ENCODE results near the gene SDHA.
A peak's percentile ranks its signal among the peaks of the same experiment; 100 is the strongest.

Gene SDHA

DNA sequence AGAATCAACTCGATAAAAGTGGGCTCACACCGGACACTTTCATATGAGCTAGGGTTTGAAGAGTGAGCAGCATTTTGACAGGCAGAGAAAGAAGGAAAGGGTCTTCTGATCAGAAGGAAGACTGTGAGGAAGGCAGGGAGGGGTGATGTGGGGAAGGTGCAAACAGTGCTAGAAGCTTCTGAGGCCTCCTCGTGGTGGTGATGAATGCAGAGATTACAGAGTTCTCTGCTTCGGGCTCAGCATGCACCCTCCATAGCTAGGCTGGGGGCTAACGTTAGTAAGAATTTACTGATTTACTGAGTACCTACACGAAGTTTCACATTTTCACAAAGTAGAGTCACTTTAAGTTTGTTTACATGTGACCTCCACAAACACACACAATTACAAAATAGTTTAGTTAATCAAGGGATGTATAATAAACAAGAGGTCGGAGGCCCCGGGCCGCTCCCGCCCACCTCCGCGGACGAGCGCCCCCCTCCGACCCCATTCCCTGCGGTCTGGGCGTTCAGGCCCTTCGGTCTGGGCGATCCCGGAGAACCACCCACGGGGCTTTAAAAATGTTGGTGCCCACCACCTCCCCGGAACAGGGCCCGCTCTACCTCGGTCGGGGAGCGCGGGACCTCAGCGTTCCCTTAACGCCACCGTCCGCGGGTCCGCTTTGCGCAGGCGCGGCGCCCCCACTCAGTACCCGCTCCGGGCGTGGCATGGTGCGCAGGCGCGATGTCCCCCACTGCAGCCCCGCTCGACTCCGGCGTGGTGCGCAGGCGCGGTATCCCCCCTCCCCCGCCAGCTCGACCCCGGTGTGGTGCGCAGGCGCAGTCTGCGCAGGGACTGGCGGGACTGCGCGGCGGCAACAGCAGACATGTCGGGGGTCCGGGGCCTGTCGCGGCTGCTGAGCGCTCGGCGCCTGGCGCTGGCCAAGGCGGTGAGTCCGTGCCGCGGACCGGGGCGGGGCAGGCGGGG, at the start of gene SDHA, which contains the start of gene CCDC127:
SDHA (plus strand) TSS at position 827 of the 963 bp plus-strand sequence; CDS start at position 863, 36 bp downstream.
CCDC127 (minus strand) TSS at position 660 of the 963 bp plus-strand sequence. CDS start 1,304 bp downstream, outside the sequence.
- peak; percentile 97 for DNase-seq (ENCODE audit: low read depth)

DNA sequence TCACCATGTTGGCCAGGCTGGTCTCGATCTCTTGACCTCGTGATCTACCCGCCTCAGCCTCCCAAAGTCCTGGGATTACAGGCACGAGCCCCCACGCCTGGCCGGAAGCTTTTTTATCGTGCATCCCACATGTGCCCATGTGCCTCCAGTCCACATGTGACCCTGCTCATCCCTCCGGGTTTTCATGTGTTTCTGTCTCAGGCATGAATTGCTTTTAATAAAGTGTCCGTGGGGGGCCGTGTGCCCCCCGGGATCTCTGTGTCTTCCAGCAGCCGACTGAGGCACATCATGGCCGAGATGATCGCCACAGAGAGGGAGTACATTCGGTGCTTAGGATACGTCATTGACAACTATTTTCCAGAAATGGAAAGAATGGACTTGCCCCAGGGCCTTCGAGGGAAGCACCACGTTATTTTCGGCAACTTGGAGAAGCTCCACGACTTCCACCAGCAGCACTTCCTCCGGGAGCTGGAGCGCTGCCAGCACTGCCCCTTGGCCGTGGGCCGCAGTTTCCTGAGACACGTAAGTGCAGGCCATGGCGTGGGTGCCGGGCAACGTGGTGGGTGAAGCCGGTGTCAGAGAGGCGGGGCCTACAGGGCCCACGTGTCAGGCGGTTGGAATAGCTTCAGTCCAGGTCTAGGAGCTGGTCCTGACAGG, 48.9 kb upstream of the SDHA start:
- no peak for DNase-seq (ENCODE audit: low read depth)

DNA sequence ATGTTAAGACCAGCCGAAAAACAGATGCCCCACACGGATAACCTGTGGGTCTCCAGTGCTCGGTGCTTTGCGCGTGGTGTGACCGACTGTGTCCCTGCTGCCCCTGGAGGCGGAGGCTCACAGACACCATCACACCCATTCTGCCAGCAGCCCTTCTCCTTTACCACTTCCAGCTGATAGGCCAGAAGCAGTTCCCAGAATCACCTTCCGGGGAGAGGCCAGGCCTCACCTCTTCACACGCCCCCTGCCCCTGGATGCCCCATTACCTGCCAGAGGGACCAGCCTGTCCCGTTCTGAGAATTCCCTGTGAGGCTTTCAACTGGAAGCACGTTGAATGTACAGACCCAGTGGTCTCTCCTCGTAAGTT, 48.4 kb upstream of the SDHA start:
- DNase-seq (ENCODE audit: low read depth) = no peak

DNA sequence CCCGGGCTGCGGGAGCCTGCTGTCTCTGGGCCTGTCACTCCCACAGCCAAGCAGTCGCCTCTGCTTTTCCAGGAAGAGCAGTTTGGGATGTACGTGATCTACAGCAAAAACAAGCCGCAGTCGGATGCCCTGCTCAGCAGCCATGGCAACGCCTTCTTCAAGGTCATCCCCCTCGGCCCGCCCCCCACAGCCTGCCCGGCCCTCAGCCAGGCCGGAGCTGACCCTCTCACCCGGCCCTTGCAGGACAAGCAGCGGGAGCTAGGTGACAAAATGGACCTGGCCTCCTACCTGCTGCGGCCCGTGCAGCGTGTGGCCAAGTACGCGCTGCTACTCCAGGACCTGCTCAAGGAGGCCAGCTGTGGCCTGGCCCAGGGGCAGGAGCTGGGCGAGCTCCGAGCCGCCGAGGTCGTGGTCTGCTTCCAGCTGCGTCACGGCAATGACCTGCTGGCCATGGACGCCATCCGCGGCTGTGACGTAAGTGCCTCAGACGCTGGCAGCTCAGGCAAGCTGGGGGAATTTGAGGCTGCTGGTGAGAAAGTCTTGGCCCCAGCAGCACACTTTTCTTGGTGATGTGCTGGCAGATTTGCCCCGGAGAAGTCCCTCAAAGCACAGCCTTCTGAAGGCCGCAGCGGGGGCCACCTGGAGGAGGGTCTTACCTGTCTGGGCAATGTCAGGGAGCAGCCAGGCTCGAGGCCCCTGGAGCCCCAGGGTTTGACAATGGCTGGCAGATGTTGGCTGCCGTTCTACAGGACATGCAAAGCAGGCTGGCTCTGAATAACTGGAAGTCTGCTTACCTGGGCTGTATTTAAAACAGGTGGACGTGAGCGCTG, 46.9 kb upstream of the SDHA start:
- no peak for DNase-seq (ENCODE audit: low read depth)

DNA sequence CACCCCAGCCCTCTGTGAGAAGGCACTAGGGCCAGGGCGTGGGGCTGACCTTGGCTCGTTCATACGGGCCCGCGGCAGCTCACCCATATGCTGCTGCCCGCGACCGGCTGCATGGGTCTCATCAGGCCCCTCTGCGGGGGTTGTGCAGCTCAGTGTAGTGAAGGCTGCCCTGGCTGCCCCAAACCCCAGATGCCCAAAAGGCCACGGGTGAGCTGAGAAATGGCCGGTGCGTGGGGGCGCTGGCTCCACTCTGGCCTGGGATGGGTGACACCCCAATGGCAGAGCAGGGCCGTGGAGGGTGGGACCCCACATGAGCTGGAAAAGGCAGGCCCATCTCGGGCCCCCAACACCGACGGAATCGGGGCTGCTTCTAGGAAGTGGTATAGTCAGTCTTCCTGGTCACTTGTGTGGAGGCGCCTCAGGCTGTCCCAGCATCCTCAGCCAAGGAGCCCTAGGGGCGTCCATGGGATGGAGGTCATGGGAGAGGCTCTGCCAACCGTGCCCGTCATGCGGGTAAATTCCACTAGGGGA, 46.3 kb upstream of the SDHA start:
- DNase-seq (ENCODE audit: low read depth) = no peak

DNA sequence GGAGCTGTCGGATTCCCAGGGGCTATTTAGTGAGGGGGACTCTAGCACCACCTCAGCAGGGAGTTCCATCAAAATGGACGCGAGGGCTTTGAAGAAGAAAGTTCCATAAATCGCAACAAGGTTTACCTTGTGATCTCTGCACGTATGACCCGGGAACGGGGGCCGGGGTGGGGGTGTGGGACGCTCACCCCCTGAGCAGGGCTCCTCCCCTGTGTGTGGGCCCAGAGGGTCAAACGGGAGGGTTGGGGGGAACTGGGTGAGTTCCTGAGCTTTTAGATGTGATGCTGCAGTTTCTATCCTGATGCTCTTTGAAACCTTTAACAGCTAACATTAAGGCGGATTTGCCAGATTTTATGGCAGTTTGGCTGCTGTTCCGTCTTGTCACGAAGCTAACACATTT, 45.7 kb upstream of the SDHA start:
- DNase-seq (ENCODE audit: low read depth) = no peak

DNA sequence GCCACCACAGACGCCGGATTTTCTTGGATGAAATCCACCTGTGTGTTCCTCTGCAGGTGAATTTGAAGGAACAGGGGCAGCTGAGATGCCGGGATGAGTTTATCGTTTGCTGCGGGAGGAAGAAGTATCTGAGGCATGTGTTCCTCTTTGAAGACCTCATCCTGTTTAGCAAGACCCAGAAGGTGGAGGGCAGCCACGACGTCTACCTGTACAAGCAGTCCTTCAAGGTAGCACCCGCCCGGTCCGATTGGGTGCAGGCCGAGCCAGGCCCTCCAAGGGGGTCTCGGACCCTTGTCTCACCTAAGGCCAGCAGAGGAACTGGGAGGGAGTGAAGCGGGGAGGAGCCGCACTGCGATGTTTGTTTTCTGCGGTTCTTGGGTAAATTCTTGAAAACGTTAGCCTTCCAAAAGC, 45.3 kb upstream of the SDHA start:
- DNase-seq (ENCODE audit: low read depth) = no peak

DNA sequence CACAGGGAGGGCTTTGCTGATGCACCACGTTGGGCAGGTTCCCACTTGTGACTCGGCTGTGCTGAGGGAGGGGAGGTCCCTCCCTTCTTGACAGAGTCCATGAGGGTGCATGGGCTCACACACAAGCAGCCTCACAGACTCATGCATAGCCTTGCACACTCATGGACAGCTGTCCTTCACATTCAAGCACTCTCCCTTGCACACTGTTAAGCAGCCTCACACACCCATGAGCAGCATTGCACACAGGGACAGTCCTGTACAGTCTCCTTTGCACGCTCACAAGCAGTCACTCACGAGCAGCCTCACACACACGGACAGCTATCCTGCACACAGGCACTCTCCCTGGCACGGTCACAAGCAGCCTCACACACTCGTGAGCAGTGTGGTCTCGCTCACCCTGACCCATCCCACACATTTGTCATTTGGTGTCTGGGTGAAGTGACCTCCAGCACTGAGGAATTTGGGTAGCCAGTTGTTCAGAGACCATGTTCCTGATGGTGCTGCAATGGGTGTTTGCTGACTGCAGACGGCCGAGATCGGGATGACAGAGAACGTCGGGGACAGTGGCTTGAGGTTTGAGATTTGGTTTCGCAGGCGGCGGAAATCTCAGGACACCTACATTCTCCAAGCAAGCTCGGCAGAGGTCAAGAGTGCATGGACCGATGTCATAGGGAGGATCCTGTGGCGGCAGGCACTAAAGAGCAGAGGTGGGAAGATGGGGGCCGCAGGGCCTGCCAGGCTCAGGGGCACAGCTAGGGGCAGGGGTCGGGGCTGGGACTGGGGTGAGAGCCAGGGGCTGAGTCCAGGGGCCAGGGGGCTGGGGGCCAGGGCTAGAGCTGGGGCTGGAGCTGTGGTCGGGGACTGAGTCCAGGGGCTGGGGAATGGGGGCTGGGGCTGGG, 44.5 kb upstream of the SDHA start:
- DNase-seq (ENCODE audit: low read depth) = no peak

- DNase-seq (ENCODE audit: low read depth) = no peak
Measured at GRCh38 chr5:174291-174600, 43.9 kb upstream of the SDHA start.

GRCh38 chr5:174876-175465, 43.1 kb upstream of the SDHA start:
- no peak for DNase-seq (ENCODE audit: low read depth)

DNA sequence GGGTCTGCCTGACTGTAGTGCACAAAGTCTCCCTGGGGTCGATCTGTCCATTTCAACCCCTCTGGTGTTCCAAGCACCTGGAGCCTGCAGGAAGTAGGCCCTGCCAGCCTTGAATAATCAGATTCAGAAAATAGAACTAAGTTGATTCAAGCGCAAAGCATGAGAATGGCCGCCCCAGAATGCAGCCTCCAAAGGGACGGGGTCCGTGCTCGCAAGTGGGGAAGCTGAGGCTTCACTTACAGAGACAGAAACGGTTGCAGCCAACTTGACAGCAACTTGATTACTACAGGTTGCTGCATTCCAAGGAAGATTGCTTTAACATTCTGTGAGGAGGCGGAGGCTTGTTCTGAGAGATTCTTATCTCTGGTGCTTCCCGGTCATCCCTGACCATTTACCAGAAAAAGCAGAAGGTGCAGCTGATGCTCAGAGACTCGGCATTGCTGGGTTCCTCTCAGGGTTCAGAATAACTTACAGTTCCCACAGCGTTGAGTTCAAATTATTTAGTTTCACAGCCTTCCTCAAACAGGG, 41.8 kb upstream of the SDHA start:
- DNase-seq (ENCODE audit: low read depth) = no peak

GRCh38 chr5:178110-178509, 40.0 kb upstream of the SDHA start:
- no peak for DNase-seq (ENCODE audit: low read depth)

DNA sequence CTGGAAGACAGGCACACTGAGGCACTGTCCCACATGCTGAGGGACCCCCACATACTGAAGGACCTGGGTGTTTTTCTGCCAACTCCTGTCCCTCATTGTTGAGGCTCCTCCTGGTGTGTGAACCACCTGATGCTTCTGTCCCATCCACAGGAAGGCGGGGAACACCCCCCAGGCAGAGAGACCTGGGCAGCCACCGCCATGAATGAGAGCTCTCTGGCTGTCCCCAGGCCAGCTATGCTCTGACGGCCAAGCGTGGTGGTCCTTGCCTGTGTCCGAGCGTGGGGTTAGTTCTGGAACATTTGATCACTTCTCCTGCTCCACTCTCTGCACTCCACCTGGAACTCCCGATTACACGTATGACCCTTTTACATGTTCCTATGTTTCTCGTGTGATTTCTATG, 38.7 kb upstream of the SDHA start:
- DNase-seq (ENCODE audit: low read depth) = no peak

GRCh38 chr5:180286-180918, 37.7 kb upstream of the SDHA start:
- DNase-seq (ENCODE audit: low read depth) = no peak

GRCh38 chr5:181160-181559, 37.0 kb upstream of the SDHA start:
- DNase-seq (ENCODE audit: low read depth) = no peak

DNA sequence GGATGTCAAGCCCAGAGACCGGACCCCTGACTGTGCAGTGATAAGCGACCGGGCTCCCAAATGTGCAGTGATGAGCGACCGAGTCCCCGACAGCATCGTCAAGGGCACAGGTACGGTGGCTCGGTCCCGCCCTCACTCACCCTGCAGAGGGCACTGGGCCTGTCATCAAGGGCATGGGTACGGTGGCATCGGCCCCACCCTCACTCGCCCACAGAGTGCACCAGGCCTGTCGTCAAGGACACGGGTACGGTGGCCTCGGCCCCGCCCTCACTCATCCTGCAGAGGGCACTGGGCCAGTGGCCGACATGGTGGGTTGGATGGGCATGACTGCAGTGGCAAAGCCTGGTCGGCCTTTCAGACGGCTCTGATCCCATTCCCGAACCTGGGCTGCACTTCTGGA, 36.6 kb upstream of the SDHA start:
- DNase-seq (ENCODE audit: low read depth) = no peak

- no peak for DNase-seq (ENCODE audit: low read depth)
Measured at GRCh38 chr5:182126-182525, 36.0 kb upstream of the SDHA start.

DNA sequence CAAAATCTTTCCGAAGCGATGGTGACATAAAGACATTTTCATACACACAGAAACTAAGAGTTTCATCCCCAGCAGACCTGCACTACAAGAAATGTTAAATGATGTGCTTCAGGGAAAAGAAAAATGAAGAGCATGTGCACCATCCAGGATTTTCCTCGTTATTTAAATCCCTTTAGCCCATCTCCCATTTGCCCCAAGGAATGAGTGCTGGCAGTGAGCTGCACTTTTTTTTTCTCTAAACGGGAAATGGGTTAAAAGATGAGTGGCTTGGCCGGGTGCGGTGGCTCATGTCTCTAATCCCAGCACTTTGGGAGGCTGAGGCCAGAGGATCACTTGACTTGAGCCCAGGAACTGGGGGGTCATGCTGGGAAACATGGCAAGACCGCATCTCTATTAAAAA, 33.6 kb upstream of the SDHA start:
- no peak for DNase-seq (ENCODE audit: low read depth)

- no peak for DNase-seq (ENCODE audit: low read depth)
Measured at GRCh38 chr5:185095-186070, 32.7 kb upstream of the SDHA start.
